D721Med (cell line): ENCODE measurements around the gene HPD.
"Not testable (repeated sequence)": the region's sequence is repeated elsewhere in the genome, so short reads cannot be mapped to it uniquely, and the experiment has no call there.

Experiments used
- DNase-seq: peaks from one replicate; pipeline ENCODE4 v3.0.0; 2011; ENCODE audit warnings: low spot score; ENCODE audit not compliant: insufficient read length
- FAIRE-seq: peaks from 2 replicates; lab custom pipeline; 2011; peaks lifted over from hg19 to GRCh38; lab: Jason Lieb, UNC
- TF ChIP-seq, protein P1 (sequence below): IDR thresholded peaks from 2 replicates; pipeline ENCODE4 v1.5.1; 2012; ENCODE audit warnings: mild to moderate bottlenecking, control low read depth; ENCODE audit not compliant: insufficient read depth; ENCODE audit errors: missing control alignments

HPD gene

GRCh38 chr12:121875582-121875981, 16.9 kb upstream of the HPD start:
- TF ChIP-seq, protein P1, sequence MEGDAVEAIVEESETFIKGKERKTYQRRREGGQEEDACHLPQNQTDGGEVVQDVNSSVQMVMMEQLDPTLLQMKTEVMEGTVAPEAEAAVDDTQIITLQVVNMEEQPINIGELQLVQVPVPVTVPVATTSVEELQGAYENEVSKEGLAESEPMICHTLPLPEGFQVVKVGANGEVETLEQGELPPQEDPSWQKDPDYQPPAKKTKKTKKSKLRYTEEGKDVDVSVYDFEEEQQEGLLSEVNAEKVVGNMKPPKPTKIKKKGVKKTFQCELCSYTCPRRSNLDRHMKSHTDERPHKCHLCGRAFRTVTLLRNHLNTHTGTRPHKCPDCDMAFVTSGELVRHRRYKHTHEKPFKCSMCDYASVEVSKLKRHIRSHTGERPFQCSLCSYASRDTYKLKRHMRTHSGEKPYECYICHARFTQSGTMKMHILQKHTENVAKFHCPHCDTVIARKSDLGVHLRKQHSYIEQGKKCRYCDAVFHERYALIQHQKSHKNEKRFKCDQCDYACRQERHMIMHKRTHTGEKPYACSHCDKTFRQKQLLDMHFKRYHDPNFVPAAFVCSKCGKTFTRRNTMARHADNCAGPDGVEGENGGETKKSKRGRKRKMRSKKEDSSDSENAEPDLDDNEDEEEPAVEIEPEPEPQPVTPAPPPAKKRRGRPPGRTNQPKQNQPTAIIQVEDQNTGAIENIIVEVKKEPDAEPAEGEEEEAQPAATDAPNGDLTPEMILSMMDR = no peak
- DNase-seq (no peak), FAIRE-seq (no peak)

GRCh38 chr12:121874071-121874470, 15.4 kb upstream of the HPD start:
- no peak for DNase-seq
- FAIRE-seq = no peak
- TF ChIP-seq, protein P1 = no peak

DNA sequence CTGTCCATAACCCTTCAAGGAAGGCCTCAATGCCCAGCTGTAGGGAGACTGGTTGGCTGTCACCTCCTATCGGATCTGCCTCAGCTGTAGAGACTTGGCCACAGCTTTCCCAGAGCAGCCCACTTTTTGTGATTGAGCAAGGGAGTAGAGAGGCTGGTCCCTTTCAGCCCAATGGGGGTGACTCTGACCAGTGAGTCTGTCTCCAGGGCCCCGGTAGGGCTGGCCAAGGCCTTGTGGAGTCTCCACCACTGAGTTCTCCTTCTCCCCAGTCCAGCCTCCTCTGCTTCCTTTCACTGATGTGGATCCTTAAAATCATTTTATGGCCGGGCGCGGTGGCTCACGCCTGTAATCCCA, 14.5 kb upstream of the HPD start:
- no peak for FAIRE-seq
- DNase-seq = no peak
- TF ChIP-seq, protein P1 = no peak

GRCh38 chr12:121872546-121873215, 14.0 kb upstream of the HPD start:
- FAIRE-seq (no peak), DNase-seq (no peak)
- TF ChIP-seq, protein P1 = no peak

- no peak for FAIRE-seq
- DNase-seq = no peak
- TF ChIP-seq, protein P1 = no peak
Observed at GRCh38 chr12:121871467-121871866, 12.8 kb upstream of the HPD start.

DNA sequence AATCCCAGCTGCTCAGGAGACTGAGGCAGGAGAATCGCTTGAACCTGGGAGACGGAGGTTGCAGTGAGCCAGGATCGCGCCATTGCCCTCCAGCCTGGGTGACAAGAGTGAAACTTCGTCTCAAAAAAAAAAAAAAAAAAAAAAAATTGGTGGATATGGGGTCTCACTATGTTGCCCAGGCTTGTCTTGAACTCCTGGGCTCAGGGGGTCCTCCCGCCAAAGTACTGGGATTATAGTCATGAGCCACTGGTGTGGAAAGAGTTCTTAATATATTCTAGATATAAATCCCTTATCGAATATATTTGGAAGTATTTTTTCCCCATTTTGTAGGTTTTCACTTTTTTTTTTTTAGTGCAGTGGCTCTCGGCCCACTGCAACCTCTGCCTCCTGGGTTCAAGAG, 10.6 kb upstream of the HPD start:
- not testable (repeated sequence) for DNase-seq, FAIRE-seq

DNA sequence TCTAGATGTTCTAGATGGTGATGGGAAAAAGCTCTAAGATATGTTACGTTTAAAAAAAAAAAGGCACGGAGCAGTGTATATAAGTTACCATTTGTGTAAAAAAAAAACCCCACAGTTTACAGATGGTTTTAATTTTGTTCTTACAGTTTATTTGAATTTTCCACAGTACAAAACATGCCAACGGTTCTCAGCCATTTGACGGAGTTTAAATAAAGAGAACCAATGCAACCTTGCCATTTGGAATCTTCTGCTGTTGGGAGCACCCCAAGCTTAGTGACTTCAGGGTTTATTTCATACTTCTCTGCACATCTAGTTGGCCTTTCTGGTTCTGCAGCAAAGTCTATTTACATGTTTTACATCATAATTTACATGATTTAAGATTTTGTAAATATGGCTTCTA, 7.7 kb upstream of the HPD start:
- FAIRE-seq = no peak
- no peak for DNase-seq
- TF ChIP-seq, protein P1 = no peak
